Muscle of arm (tissue), 12 donors: ENCODE measurements around the gene PIGX. TPM values are rescaled to one million over a fixed set of nuclear protein-coding genes. Genes with fewer than 3 reads are reported as not detected.
A peak's percentile ranks its signal among the peaks of the same experiment; 100 is the strongest.
"Not testable (repeated sequence)": the region's sequence is repeated elsewhere in the genome, so short reads cannot be mapped to it uniquely, and the experiment has no call there.

Source experiments
- DNase-seq: peaks from one replicate; pipeline ENCODE4 v3.0.0-alpha.2; 2013
- polyA plus RNA-seq, 12 donors: library from polyadenylated mRNA; unstranded; fragments of 120-200 nt; gene quantifications; one replicate each; pipeline ENCODE4 v1.2.1, GENCODE V29; 2013; ENCODE audit not compliant: insufficient read length in 12 of 12

PIGX gene
- polyA plus RNA-seq, 12 donors: 13.3 to 21.8 (median 19.6) TPM; not detected in 1

DNA sequence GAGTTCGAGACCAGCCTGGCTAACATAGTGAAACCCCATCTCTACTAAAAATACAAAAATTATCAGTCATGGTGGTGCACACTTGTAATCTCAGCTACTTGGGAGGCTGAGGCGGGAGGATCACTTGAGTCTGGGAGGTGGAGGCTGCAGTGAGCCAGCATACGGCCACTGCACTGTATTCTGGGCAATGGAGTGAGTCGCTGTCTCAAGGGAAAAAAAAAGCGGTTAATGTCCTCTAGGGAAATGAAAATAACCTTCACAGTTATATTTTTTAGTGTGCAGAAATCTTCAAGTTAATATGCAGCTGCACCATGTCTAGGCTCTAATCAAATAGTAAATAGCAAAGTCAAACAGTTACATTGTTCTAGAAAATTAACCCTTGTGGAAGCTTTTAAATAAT is 14.9 kb upstream of the PIGX start:
- no peak for DNase-seq

DNA sequence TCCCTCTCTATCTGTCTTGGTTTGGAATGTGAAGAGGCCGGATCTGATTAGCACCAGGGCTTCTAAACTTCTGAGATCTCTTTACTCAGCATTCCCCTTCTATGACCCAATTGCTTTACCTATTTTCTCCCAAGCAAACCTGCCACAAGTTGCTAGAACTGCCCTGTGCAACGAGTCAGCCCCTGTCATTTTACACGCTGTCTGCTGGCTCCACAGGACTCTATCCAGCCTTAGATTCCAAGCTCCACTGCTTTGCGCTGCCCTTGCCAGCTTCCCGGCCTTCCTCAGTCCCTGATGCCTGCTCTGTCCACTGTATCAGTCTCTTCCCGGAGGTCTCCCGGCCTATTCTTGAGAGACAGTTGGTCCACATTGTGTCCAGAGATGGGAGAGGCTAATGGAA is 12.4 kb upstream of the PIGX start:
- no peak for DNase-seq

DNA sequence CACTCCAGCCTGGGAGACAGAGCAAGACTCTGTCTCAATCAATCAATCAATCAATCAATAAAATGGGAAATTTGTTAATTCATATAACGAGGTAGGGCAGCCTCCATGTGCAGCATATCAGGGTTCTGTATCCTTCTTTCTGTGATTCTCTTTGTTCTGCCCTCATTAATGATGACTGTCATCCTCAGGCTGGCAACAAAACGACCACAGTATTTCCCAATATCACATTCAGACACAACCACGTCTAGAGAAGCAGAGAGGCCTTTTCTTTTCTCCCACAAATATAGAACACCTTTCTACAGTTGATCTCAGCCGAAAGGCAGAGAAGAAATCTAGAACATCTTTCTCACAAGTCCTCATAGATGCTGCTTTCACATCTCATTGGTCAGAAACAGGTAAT is 11.4 kb upstream of the PIGX start:
- DNase-seq: no peak

DNA sequence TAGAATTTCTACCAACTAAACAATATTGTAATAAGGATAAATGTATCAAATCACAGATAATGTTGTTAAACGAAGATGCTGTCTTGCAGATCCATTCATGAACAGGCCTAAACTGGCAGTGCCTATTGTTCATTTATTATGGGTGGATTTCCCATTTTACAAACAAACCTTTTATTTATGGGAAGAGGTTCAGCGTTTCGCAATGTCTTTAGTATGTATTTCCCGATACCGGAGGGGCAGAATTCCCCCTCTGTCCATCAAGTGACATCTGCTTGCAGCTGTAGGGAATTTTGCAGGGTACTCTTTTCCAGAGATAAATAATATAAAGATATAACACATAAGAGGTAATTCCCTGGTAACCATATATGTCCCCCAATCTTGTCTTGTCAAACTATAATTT is 5.8 kb upstream of the PIGX start:
- no peak for DNase-seq

DNA sequence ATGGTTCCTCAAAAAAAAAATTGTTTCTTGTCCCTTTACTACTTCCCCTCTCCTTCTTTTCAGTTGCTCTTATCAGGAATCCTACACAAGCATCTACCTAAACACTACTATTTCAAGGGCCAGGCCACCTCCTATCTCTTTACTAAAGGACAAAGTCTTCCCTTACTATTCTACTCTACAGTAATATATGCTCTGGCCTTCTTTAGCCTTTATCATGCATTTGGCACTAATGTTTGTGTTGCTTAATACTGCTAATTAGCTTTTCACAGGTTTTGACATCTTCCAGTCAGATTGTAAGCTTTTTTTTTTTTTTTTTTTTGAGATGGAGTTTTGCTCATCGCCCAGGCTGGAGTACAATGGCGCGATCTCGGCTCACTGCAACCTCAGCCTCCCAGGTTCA is 5.4 kb upstream of the PIGX start:
- DNase-seq: no peak

DNA sequence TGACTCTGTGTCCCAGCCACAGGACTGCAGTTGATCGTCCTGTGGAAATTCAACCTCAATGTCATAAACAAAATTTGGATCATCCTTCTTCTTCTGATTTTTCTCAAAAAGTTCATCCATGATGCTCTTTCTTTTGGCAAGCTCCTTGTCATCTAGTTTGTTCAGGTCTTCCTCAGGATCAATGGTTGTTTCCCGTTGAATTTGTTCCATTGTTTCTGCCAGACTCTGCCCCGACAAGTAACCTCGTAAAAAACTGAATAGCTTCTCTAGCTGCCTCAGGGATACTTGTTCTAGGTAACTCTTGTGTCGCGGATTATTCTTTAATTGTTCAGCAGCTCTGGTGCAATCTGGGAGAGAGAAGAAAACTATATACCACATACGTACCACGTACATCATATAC is 4.6 kb upstream of the PIGX start:
- DNase-seq: no peak

DNA sequence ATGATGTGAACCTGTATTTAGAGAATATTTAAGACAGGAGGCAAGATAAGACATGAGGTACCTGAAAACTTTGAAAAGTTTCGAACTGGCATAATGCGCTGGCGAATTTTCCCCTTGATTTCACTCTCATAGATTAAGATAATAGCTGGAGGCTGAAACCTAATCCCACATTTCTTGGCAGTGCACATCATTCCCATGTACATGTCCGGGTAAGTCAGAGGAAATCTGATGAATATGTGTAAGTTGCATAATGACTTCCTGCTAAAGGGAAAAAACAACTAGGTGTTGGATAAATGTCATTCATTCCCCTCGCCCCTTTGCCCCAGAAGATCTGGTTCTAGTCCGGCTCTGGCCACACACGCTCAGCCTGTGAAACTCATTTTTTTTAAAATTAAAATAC is 3.7 kb upstream of the PIGX start:
- no peak for DNase-seq

DNA sequence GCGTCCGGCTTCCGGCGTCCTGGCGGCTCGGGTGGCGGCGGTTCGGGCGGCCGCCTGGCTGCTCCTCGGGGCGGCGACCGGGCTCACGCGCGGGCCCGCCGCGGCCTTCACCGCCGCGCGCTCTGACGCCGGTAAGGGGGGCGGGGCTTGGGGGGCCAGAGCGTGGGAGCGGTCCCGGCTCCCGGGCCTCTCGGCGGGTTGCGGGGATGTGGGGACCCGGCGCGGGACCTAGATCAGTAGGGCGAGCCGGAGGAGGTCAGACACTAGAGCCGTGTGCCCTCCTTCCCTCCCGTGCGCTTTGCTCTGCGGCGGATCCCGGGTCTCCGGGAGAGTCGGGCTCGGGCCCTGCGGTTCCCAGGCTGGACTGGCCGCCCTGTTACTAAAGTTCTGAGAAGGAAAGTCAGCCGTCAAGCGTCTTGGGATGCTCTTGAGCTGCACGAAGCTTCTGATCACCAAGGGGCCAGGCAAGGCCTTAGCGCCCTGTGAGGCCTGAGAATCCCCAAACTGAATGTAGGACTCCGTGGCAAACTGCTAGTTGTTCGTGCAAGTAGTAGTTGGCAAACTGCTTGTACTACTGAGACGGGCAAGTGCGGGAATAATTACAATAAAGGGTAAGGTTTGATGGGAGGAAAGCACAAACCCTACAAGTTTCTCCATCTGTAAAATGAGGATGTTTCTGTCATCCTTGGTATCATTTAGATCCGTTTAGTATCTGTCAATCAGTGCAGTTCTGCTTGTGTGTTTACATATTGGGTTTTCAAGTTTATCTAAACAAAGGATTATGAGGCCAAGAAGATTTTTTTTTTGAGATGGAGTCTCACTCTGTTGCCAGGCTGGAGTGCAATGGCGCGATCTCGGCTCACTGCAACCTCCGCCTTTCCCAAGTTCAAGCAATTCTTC is 587 bp downstream of the PIGX start:
- peak; percentile 54 for DNase-seq

DNA sequence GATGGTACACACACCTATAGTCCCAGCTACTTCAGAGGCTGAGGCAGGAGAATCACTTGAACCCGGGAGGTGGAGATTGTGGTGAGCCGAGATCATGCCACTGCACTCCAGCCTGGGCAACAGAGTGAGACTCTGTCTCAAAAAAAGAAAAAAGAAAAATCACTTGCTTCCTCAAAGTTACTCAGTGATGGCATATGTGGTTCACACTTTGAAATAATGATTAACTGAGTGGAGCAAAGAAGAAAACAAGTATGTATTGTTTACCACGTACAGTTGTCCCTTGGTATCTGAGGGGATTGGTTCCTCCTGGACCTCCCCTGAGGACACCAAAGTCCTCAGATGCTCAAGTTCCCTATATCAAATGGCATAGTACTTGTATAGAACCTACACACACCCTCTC is 5.0 kb downstream of the PIGX start:
- DNase-seq: not testable (repeated sequence)

DNA sequence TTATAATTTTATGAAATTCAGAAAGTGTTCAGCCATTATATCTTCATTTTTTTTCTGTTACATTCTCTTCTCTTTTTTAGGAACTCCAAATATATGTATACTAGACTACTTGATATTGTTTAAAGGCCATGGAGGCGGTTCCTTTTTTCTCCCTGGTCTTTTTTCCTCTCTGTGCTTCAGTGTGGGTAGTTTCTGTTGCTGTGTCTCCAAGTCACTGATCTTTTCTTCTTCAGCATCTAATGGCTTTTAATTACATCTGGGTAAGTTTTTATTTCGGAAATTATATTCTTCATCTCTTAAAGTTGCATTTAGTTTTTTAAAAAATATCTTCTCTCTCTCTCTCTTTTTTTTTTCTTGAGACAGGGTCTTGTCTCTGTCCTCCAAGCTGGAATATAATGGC is 8.9 kb downstream of the PIGX start:
- DNase-seq: no peak

DNA sequence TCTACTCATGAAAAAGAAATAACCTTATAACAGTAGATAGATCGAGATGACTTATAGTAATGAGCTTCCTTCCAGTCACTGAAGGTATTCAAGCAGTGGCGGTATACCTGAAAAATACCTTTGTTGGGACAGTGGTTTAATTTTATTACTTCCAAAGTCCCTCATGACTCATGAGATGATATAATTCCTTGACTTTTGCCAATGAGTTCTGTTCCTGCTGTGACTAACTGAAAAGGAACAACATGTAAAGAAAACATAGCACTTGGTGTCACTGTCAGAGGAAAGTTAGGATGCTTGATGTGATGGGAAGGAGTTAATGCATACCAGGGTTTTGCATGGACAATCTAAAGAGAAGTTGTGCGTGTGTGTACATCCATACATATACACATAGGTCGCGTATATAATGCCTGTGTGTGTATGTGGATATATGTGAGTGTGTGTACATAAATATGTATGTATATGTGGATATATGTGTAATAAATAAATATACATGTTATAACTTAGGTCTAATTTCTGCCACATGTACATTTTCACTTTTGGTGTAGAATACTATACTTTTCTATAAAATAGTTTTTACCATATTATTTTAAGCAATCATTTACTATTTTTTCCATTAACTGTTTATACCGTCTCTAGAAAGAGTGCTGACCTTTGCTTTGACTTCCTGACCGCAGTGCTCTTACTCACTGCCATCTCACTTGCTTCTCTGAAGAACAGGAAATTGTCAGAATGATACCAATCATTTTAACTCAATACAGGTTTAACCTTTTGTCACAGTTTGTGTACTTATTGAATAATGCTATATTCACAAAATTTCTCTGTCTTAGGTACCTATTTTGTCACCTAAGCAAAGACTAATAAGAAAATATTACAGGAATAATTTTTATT is 14.9 kb downstream of the PIGX start:
- DNase-seq: no peak

DNA sequence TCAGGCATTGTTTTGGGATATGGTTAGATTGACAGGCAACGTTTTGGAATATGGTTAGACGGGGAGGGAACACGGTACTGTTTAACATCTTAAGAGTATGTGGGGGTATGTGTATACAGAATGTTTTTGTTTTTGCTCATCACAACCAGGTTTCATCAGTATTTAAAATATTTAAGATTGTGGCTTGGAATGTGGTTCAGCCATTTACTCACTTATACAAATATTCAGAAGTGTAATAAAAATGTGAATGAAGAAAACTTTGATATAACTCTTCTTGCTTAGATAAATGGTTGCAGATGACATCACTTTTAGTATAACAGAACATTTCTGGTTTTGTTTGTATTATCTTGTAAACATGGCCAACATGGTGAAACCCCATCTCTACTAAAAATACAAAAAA is 23.6 kb downstream of the PIGX start:
- DNase-seq: no peak

DNA sequence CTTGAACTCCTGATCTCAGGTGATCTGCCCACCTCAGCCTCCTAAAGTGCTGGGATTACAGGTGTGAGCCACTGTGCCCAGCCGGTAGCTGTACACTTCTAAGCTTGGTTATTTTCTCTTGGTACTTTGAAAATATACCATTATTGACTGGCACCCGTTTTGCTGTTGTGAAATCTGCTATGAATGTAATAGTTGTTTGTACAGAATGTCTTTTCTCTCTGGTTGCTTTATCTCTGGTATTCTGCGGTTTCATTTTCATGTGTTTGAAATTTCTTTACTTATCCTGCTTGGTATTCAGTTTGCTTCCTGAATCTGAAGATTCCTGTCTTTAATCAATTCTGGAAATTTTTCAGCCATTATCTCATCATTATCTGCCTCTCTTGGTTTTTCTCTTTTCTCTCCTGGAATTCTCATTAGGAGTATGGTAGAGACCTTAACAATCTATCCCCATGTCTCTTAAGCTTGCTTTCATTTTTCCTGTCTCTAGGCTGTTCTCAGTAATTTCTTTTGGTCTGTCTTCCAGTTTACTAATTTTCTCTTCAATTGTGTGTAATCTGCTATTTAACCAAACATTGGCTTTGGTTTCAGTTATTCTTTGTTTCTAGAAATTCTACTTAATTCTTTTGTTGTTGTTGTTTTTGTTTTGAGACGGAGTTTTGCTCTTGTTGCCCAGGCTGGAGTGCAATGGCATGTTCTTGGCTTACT is 24.6 kb downstream of the PIGX start:
- no peak for DNase-seq

DNA sequence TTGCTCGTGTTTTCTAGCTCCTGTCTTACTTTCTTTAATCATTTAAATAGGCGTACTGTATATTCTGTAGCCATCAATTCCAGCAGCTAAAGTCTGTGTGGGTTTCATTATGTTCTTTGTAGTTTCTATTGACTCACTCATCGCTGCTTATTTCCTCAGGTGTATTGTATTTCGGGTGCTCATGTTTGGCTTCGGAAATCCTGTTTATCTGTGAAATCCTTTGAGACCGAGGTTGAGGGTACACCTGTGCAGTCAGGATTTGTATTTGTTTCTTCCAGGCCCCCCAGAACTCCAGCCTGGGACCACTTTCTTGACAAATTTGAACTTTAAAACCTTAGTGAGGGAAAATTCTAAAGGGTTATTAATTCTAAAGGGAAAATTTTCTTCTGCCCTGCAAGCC is 25.5 kb downstream of the PIGX start:
- no peak for DNase-seq

DNA sequence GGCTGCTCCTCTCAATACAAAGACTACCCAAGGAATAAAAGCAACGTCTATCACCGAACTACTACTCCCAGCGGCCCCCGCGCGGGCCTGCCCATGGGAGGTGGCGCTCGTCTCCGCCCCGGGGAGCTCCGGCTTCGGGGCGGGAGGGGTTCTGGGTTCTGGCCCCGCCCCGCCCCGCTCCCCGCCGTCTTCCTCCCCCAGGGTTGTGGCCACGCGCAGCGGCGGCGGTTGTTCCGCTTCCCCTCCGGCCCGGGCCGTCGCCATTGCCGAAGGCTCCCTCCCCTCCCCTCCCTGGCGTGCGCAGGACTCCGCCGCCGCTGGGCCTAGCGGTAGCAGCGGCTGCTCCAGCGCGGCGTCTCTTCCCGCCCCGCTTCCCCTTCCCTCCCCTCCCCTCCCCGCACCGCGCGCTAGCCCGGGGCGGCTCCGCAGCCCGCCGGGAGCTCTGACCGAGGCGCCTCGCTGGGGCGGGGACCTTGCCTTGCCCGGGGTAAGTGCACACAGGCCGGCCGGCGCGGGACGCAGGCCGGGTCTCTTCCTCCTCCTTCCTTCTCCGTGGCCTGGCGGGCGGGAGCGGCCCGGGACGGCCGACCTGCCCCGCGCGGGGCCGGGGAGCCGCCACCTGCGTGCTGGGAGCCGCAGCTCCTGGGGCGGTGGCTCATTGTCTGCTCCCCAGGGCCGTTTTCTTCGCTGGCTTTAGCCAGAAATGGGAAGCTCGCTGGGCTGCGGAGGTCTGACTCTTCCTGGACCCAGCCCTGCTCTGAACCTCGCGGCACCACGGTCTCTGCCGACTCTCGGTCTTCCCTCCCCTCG is 27.7 kb downstream of the PIGX start, which contains the start of gene PAK2:
PAK2 (plus strand) TSS at position 187 of the 810 bp plus-strand sequence. CDS start 42,790 bp downstream, outside the sequence.
- peak; percentile 88 for DNase-seq

DNA sequence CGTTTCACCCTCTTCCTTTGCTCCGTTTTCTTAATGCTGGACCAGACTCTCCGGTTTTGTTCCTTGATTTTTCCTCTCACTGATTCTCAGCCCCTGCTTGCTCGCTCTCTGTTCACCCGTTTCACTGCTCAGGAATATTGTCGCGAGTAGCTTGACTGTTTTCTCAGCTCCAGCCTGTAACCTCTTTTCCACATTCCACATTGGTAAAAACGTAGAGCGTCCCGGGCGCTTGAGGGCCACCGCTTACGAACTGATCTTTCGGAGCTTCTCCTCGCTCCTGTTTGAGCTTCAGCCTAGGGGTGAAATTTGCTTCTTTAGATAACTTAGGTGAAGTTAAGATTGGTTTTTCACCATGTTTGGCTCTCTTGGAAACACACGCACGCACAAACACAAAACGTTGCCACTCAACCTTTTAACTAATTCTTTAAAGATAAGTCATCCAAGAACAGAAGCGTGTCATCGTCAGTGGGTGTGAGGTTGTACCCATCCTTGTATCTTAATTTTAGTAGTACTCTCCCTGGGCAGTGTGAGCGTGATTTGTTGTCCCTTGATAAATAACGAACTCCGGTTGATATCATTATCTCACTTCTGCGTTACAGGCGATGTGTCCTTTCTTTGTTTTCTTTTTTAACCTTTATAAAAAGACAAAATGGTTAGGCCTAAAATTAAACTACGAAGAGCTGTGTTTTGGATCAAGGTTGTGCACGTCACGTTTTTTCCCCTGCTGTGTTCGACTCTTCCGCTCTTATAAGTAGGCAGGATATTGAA is 28.5 kb downstream of the PIGX start:
- DNase-seq: peak; percentile 65

DNA sequence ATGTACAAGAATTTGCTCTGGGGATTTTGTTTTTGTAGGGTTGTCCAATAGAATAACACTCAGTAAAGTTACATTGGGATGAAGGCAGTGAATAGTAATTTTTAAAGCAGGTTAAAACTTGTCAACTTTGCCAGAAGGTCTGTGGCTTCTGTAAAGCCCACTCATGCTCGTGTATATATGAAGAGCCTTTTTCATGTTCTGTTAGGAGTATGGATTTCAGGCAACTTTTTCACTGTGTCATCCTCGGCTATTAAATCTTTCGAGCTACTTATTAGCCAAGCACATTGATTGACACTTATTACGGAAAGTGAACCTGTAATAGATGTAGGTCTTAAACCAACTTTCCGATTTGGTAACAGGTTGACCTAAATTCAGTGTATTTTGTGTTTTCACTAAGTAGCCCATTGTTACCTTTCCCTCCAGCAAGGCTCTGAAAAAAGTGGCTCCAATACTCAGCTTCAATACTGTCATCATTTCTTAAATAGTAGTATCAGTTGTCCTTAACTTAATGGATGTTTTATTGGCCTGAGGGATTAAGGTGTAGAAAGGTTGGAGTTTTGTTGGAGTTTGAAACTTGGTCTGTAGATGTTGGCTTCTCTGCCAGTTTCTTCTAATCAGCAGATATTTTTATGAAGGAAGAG is 29.2 kb downstream of the PIGX start:
- no peak for DNase-seq

DNA sequence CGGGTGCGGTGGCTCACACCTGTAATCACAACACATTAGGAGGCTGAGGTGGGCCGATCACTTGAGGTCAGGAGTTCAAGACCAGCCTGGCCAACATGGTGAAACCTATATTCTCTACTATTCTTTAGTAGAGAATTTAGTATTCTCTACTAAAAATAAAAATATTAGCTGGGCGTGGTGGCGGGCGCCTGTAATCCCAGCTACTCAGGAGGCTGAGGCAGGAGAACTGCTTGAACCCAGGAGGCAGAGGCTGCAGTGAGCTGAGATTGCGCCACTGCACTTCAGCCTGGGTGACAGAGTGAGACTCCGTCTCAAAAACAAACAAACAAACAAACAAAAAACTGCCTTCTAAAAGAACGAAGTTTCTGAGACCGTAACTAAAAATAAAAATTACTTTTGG is 31.4 kb downstream of the PIGX start:
- DNase-seq: not testable (repeated sequence)

DNA sequence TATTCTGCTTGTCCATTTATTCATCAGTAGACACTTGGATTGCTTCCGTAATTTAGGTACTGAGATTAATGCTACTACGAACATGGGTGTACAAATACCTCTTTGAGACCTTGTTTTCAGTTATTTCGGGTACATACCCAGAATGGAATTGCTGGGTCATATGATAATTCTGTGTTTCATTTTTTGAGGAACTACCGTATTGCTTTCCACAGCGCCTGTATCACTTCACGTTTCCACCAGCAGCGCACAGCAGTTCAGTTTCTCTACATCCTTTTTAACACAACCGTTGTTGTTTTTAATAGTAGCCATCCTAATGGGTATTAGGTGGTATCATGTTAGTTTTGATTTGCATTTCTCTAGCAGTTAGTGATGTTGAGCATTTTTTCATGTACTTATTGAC is 36.9 kb downstream of the PIGX start:
- no peak for DNase-seq

DNA sequence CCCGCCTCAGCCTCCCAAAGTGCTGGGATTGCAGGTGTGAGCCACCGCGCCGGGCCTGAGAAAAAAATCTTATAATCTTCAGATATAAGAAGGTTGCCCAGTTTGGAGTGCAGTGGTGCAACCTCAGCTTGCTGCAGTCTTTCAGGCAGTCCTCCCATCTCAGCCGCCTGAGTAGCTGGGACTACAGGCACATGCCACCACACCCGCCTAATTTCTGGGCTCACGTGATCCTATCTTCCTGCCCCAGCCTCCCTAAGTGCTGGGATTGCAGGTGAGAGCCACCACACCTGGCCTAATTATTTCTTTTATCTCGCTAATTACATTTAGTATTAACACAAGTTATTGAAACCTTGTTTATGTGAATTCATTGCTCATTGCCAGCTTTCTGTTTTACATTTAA is 41.0 kb downstream of the PIGX start:
- no peak for DNase-seq
